ENCODE data around the gene EID1.

DNA sequence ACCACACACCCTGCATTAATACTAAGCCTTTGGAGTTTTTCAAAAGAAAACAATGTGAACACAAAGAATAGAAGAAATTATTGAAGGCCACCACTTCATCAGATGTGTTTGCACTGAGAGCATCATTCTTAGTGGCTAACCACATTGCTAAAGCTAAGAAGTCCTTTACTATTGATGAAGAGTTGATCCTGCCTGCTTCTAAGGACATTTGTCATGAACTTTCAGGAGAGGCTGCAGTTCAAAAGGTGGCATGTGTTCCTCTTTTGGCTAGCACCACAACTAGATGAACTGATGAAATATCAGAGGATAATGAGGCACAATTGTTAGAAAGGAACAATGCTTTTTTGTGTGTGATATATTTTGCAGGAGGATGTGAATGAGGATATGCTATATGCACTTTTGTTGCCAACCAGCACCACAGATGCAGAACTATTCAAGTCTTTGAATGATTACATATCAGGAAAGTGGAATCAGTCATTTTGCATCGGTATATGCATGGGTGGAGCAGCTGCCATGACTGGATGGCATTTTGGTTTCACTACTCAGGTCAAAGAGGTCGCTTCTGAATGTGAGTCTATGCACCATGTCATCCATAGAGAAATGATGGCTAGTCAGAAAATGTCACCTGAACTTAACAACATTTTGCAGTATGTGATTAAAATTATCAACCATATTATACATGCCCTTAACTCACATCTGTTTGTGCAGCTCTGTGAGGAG, 2.5 kb upstream of the EID1 start:
- TF ChIP-seq CTCF (IDR thresholded peaks at IDR 0.05; ENCODE audit: low read depth, low read length, missing input control) = no peak
- TF ChIP-seq JUND (IDR thresholded peaks at IDR 0.05) = no peak
- TF ChIP-seq GABPA (IDR thresholded peaks at IDR 0.05 in 1 of 2, conservative IDR thresholded peaks at IDR 0.05 in 1 of 2) = no peak
- TF ChIP-seq HNF4G (IDR thresholded peaks at IDR 0.05) = no peak
- TF ChIP-seq REST (IDR thresholded peaks at IDR 0.05) = no peak
- TF ChIP-seq RAD21 (IDR thresholded peaks at IDR 0.05) = no peak
- no peak for TF ChIP-seq SP1 (IDR thresholded peaks at IDR 0.05)
- no peak for TF ChIP-seq ZBTB33 (IDR thresholded peaks at IDR 0.05)
- TF ChIP-seq TAF1 (conservative IDR thresholded peaks at IDR 0.05) = no peak
